Measurements from ENCODE around the gene EPSTI1.

EPSTI1 gene

DNA sequence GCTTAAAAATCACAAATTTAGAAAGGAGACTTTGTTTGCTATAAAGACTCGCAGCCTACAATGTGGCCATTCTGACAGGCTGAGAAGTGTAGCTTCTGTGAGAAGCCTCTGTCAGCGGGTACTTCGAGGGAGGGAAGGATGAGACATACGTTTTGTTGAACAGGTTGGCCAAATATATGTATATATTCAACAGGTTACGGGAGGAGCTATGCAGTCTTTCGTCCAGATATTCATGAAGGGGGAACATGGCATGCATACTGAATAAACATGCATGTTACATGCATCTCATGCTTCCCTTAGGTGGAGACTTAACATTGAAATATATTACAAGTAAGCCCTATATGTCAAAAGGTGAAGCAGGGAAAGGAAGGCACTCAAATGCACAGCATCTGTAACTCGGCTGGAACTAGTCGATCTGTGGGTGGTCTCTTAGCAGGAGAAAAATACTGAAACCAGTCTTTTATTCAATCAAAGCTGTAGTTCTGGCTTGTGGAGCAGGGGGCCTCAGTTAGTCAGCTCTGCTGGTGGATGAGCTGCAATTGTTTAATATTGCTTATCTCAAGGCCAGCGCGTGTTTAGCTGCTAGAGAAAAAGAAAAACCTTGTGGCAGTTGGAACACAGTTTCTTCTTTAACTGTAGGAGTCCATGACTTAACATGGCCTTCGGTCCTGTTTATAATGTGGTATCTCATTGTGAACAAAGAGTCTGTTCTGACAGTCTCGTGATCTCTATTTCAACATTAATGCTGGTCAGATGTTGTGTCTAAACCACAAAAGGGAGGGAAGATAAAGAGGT is 116.4 kb downstream of the EPSTI1 start:
- Histone ChIP-seq H3K27me3 (ENCODE audit: control insufficient read depth, insufficient read depth, low read length) (no peaks in the 10 kb centered on the region), H3K4me3 (ENCODE audit: low read depth, low read length) (no peak overlapping the region), H3K27ac (no peak overlapping the region), H2AFZ (no peak overlapping the region), H3K36me3 (ENCODE audit: control insufficient read depth, insufficient read depth, low read length) (no peaks in the 10 kb centered on the region), H3K4me1 (no peaks in the 10 kb centered on the region), H3K79me2 (no peaks in the 10 kb centered on the region), H3K9ac (no peak overlapping the region), H3K4me2 (ENCODE audit: low read length) (no peak overlapping the region), H3K9me3 (ENCODE audit: control insufficient read depth, low read length) (no peaks in the 10 kb centered on the region)
- TF ChIP-seq, protein P1, sequence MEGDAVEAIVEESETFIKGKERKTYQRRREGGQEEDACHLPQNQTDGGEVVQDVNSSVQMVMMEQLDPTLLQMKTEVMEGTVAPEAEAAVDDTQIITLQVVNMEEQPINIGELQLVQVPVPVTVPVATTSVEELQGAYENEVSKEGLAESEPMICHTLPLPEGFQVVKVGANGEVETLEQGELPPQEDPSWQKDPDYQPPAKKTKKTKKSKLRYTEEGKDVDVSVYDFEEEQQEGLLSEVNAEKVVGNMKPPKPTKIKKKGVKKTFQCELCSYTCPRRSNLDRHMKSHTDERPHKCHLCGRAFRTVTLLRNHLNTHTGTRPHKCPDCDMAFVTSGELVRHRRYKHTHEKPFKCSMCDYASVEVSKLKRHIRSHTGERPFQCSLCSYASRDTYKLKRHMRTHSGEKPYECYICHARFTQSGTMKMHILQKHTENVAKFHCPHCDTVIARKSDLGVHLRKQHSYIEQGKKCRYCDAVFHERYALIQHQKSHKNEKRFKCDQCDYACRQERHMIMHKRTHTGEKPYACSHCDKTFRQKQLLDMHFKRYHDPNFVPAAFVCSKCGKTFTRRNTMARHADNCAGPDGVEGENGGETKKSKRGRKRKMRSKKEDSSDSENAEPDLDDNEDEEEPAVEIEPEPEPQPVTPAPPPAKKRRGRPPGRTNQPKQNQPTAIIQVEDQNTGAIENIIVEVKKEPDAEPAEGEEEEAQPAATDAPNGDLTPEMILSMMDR (IDR thresholded peaks at IDR 0.05) = no peak

DNA sequence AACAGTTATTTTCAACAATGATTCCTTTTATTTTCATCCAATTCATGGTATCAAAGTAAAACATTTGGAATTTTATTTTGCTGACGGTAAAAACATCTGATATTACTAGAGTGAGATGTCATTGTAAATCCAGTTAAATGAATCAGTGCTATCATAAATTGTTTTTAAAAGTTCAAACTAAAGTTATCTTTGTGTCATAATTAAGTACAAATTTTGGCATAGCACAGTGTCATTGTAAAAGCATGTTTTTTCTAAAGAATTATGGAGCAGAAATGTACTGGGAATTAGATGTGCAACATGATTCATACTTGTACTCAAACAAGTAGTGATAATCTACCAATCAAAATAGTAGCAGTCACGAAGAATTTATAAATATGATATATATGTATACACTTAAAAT is 117.8 kb downstream of the EPSTI1 start:
- TF ChIP-seq, protein P1 (IDR thresholded peaks at IDR 0.05) = no peak
- H3K36me3 ChIP-seq (ENCODE audit: control insufficient read depth, insufficient read depth, low read length) = no peaks in the 10 kb centered on the region
- no peaks in the 10 kb centered on the region for H3K27me3 ChIP-seq (ENCODE audit: control insufficient read depth, insufficient read depth, low read length)
- no peaks in the 10 kb centered on the region for H3K4me1 ChIP-seq
- no peak overlapping the region for H2AFZ ChIP-seq
- H3K27ac ChIP-seq = no peak overlapping the region
- no peaks in the 10 kb centered on the region for H3K9me3 ChIP-seq (ENCODE audit: control insufficient read depth, low read length)
- no peak overlapping the region for H3K4me2 ChIP-seq (ENCODE audit: low read length)
- H3K4me3 ChIP-seq (ENCODE audit: low read depth, low read length) = no peak overlapping the region
- H3K9ac ChIP-seq = no peak overlapping the region
- no peaks in the 10 kb centered on the region for H3K79me2 ChIP-seq

GRCh38 chr13:42873081-42873480 is 119.0 kb downstream of the EPSTI1 start:
- Histone ChIP-seq H3K27ac (no peak overlapping the region), H3K4me2 (ENCODE audit: low read length) (no peak overlapping the region), H3K9ac (no peak overlapping the region), H3K36me3 (ENCODE audit: control insufficient read depth, insufficient read depth, low read length) (no peaks in the 10 kb centered on the region), H3K79me2 (no peaks in the 10 kb centered on the region), H2AFZ (no peak overlapping the region), H3K4me1 (no peaks in the 10 kb centered on the region), H3K27me3 (ENCODE audit: control insufficient read depth, insufficient read depth, low read length) (no peaks in the 10 kb centered on the region), H3K4me3 (ENCODE audit: low read depth, low read length) (no peak overlapping the region), H3K9me3 (ENCODE audit: control insufficient read depth, low read length) (no peaks in the 10 kb centered on the region)
- TF ChIP-seq, protein P1 (IDR thresholded peaks at IDR 0.05) = no peak

GRCh38 chr13:42867232-42867631 is 124.8 kb downstream of the EPSTI1 start:
- Histone ChIP-seq H3K79me2 (no peaks in the 10 kb centered on the region), H3K9me3 (ENCODE audit: control insufficient read depth, low read length) (no peaks in the 10 kb centered on the region), H3K4me1 (no peaks in the 10 kb centered on the region), H3K36me3 (ENCODE audit: control insufficient read depth, insufficient read depth, low read length) (no peaks in the 10 kb centered on the region), H3K4me2 (ENCODE audit: low read length) (no peak overlapping the region), H3K27me3 (ENCODE audit: control insufficient read depth, insufficient read depth, low read length) (no peaks in the 10 kb centered on the region), H2AFZ (no peak overlapping the region), H3K9ac (no peak overlapping the region), H3K4me3 (ENCODE audit: low read depth, low read length) (no peak overlapping the region), H3K27ac (no peak overlapping the region)
- TF ChIP-seq, protein P1 (IDR thresholded peaks at IDR 0.05) = no peak

DNA sequence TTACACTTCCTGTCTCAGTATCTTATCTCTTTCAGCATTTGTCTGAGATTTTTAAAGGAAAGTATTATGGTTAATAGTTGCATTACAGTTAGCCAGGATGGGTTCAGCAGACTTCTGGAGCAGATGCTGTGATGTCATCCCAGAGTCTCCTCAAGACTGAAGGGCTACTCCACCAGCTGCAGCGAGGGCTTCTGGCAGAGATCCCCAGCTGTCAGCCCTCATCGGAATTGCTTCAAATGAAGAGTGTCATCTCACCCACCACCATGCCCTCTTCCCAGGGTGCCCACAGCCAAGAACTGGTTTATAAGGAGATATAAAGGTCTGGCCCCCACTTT is 126.3 kb downstream of the EPSTI1 start:
- Histone ChIP-seq H3K27me3 (ENCODE audit: control insufficient read depth, insufficient read depth, low read length) (no peaks in the 10 kb centered on the region), H3K36me3 (ENCODE audit: control insufficient read depth, insufficient read depth, low read length) (no peaks in the 10 kb centered on the region), H3K9me3 (ENCODE audit: control insufficient read depth, low read length) (no peaks in the 10 kb centered on the region), H3K9ac (no peak overlapping the region), H3K4me2 (ENCODE audit: low read length) (no peak overlapping the region), H3K27ac (no peak overlapping the region), H3K79me2 (no peaks in the 10 kb centered on the region), H3K4me3 (ENCODE audit: low read depth, low read length) (no peak overlapping the region), H3K4me1 (no peaks in the 10 kb centered on the region), H2AFZ (no peak overlapping the region)
- TF ChIP-seq, protein P1 (IDR thresholded peaks at IDR 0.05) = no peak

Data from parathyroid adenoma (tissue), 2 donors.